H1 (cell line): Measurements from ENCODE around the gene KIAA1755. TPM values are rescaled to one million over a fixed set of nuclear protein-coding genes. Genes with fewer than 3 reads are reported as not detected.

Experiments
- ASH2L ChIP-seq: fragments of 200-600, 300-600 bp; sonication (generic); IDR thresholded peaks from one replicate; pipeline ENCODE4 v1.7.1; 2017; ENCODE audit warnings: low read length
- BCL11A ChIP-seq, 2 experiments: IDR thresholded peaks; one replicate each; pipeline ENCODE4 v1.6.1; 2011; ENCODE audit warnings: low read depth in 2 of 2, low read length in 2 of 2, mild to moderate bottlenecking in 2 of 2
- CREB1 ChIP-seq: IDR thresholded peaks from 2 replicates; pipeline ENCODE4 v1.6.1; 2012; ENCODE audit warnings: inconsistent platforms
- SIRT6 ChIP-seq: IDR thresholded peaks from one replicate; pipeline ENCODE4 v1.7.1; 2012; ENCODE audit warnings: low read length, inconsistent platforms
- SP1 ChIP-seq: IDR thresholded peaks from 2 replicates; pipeline ENCODE4 v1.6.1; 2011; ENCODE audit warnings: low read depth, low read length
- SP2 ChIP-seq: IDR thresholded peaks from 2 replicates; pipeline ENCODE4 v1.6.1; 2012; ENCODE audit warnings: mild to moderate bottlenecking, low read length, inconsistent platforms
- polyA plus RNA-seq, 7 experiments: library from polyadenylated mRNA; depleted of rRNA in 3 of 7; stranded (reverse) in 5 of 7; unstranded in 2 of 7; fragments of >200 nt in 5 of 7; fragments of 200-250 nt in 2 of 7; gene quantifications; 1 replicate in 5 of 7; 2 replicates in 1 of 7; 4 replicates in 1 of 7; pipeline versions ENCODE4 v1.2.1 to v1.2.3, GENCODE V29; 2011 to 2013; ENCODE audit warnings: missing spikeins in 2 of 7, mixed read lengths in 2 of 7
- total RNA-seq: library from RNA; stranded (reverse); fragmentation: NEBNext Ultra II Directional; extraction: Animal tissue kit (Norgen Biotek cat#: 25700); gene quantifications from 2 replicates; pipeline ENCODE4 v1.2.1, GENCODE V29; 2021

The KIAA1755 gene
- total and polyA plus RNA-seq, 2 of the 8 experiments (the other 6 are each of a cell fraction or from before 2014, with no cell fraction given) = 0.23 TPM; not detected in 1

DNA sequence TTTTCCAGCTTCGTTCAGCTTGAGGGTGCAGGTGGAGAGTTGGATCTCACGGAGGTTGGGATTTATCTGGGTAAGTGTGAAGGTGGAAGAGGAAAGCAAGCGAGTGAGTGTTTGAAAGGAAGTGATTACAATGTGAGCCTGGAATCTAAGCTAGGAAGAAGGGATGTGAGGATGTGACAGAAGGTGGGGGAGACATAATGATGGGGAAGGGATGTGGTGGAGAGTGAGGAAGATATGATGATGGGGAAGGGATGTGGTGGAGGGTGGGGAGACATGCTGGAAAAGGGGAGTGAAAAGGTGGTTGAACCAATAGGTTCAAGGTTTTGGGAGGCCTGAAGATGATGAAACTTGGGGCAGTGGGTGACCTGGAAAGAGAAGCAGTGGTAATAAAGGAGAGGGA, 23.2 kb downstream of the KIAA1755 start (continued):
- TF ChIP-seq SP2 (no peak), ASH2L (no peak), CREB1 (no peak), SP1 (no peak), BCL11A (IDR thresholded peaks at IDR 0.05; ENCODE audit: low read depth in 2 of 2, low read length in 2 of 2) (no peak), SIRT6 (no peak)
